Nephron (organoid): Measurements from ENCODE around the gene ATP8B1.

Source experiments
- H3K27ac Mint-ChIP-seq, 3 experiments: 2 replicates each; pipeline ENCODE4 v1.8.0; 2020; ENCODE audit warnings: mixed read lengths in 3 of 3, mild to moderate bottlenecking in 2 of 3, moderate library complexity in 1 of 3
- H3K27me3 Mint-ChIP-seq: 2 replicates; pipeline ENCODE4 v1.8.0; 2021; ENCODE audit warnings: low read depth, mild to moderate bottlenecking, moderate library complexity, mixed read lengths
- H3K36me3 Mint-ChIP-seq: 2 replicates; pipeline ENCODE4 v1.8.0; 2020; ENCODE audit warnings: low read depth, mixed read lengths
- H3K4me1 Mint-ChIP-seq: 2 replicates; pipeline ENCODE4 v1.8.0; 2020; ENCODE audit warnings: mixed read lengths
- H3K4me3 Mint-ChIP-seq, 3 experiments: 2 replicates each; pipeline ENCODE4 v1.8.0; 2020; ENCODE audit warnings: mild to moderate bottlenecking in 3 of 3, mixed read lengths in 3 of 3, moderate library complexity in 2 of 3
- H3K9me3 Mint-ChIP-seq: 2 replicates; pipeline ENCODE4 v1.8.0; 2020; ENCODE audit warnings: mixed read lengths
- TF ChIP-seq, protein P1 (sequence below), 3 experiments: fragments of 200-600 bp; sonication (generic); IDR thresholded peaks; one replicate each; pipeline ENCODE4 v1.5.0; 2021; ENCODE audit warnings: antibody characterized with exemption in 3 of 3; ENCODE audit not compliant: unreplicated experiment in 3 of 3

ATP8B1 gene

DNA sequence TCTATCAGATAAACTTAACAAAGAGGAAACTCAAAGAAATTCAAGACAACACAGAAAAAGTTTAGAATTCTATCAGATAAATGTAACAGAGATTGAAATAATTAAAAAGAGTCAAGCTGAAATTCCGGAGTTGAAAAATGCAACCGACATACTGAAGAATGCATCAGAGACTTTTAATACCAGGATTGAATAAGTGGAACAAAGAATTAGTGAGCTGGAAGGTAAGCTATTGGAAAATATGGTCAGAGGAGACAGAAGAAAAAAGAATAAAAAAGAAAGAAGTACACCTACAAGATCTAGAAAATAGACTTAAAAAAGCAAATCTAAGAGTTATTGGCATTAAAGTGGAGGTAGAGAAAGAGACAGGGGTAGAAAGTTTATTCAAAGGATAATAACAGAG is 88.0 kb downstream of the ATP8B1 start:
- Mint-ChIP-seq H3K27me3 (no peaks in the 10 kb centered on the region), H3K36me3 (peaks cover 23% of the 10 kb centered on the region), H3K4me1 (no peaks in the 10 kb centered on the region)

DNA sequence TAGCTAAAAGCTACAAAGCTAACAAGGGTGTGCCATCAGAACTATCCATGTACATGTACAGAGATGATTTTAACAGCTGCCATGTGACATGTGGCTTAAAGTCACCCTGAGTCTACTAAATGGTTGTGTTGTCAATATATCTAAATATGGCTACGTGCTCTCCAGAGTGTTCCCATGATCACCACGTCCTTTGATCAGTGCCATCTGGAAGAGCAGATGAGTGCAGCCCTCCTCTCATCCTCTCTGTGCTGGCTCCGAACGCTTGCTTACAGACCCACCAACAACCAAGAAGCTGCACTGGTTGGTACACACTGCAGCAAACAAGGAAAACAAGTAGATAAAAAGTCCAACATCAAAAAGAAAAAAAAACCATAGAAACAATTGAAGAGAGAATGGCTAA is 92.9 kb downstream of the ATP8B1 start:
- no peak overlapping the region for H3K27ac Mint-ChIP-seq
- peaks cover 5% of the 10 kb centered on the region for H3K36me3 Mint-ChIP-seq
- no peak overlapping the region for H3K4me3 Mint-ChIP-seq
- peaks cover 7% of the 10 kb centered on the region for H3K9me3 Mint-ChIP-seq
- TF ChIP-seq, protein P1, sequence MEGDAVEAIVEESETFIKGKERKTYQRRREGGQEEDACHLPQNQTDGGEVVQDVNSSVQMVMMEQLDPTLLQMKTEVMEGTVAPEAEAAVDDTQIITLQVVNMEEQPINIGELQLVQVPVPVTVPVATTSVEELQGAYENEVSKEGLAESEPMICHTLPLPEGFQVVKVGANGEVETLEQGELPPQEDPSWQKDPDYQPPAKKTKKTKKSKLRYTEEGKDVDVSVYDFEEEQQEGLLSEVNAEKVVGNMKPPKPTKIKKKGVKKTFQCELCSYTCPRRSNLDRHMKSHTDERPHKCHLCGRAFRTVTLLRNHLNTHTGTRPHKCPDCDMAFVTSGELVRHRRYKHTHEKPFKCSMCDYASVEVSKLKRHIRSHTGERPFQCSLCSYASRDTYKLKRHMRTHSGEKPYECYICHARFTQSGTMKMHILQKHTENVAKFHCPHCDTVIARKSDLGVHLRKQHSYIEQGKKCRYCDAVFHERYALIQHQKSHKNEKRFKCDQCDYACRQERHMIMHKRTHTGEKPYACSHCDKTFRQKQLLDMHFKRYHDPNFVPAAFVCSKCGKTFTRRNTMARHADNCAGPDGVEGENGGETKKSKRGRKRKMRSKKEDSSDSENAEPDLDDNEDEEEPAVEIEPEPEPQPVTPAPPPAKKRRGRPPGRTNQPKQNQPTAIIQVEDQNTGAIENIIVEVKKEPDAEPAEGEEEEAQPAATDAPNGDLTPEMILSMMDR (IDR thresholded peaks at IDR 0.05; ENCODE audit: unreplicated experiment in 3 of 3), result no peak
- H3K4me1 Mint-ChIP-seq, result no peaks in the 10 kb centered on the region
- no peaks in the 10 kb centered on the region for H3K27me3 Mint-ChIP-seq

More for the DNA sequence above, 88.0 kb downstream of the ATP8B1 start:
- Mint-ChIP-seq H3K4me3 (no peak overlapping the region), H3K27ac (no peak overlapping the region), H3K9me3 (peaks cover 36% of the 10 kb centered on the region)
- TF ChIP-seq, protein P1 (IDR thresholded peaks at IDR 0.05; ENCODE audit: unreplicated experiment in 3 of 3), result no peak

DNA sequence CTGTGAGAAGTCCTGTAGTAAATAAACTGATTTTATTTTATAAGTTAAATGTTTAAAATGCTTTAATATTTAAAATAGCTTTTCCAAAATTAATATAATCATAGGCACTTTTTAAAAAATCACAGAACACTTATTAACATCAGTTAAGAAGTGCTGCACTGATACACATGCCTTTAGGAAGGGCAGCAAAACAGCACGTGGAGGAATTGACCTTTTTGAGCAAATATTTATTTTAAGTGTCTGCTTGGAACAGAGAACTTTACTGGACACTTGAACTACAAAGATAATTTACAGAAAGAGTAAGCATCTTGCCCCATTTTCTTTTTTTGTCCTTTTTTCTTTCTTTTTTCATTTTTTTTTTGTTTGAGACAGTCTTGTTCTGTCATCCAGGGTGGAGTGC is 93.8 kb downstream of the ATP8B1 start:
- TF ChIP-seq, protein P1 (IDR thresholded peaks at IDR 0.05; ENCODE audit: unreplicated experiment in 3 of 3), result no peak
- no peaks in the 10 kb centered on the region for H3K4me1 Mint-ChIP-seq
- H3K9me3 Mint-ChIP-seq, result no peaks in the 10 kb centered on the region
- H3K4me3 Mint-ChIP-seq, result no peak overlapping the region
- H3K27ac Mint-ChIP-seq, result no peak overlapping the region
- H3K27me3 Mint-ChIP-seq, result no peaks in the 10 kb centered on the region
- H3K36me3 Mint-ChIP-seq, result no peaks in the 10 kb centered on the region

DNA sequence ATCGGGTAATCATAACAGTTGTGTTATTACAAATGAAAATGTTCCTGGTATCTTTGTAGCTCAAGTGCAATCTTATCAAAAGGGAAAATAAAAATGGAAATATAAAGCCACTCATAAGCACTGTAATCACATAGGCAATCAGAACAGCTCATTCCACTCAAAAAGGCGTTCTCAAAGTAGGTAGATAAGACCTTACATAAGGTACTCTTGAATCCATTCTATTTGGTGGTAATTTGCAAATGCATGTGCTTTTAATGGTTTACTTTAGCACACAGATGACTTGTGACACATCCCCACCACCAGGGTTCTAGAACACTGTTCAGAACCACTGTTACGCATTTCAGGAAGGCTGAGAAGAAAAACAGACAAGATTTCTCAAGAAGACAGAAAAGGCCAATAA is 94.8 kb downstream of the ATP8B1 start:
- Mint-ChIP-seq H3K36me3 (no peaks in the 10 kb centered on the region), H3K4me3 (no peak overlapping the region), H3K27ac (no peak overlapping the region), H3K4me1 (no peaks in the 10 kb centered on the region), H3K9me3 (no peaks in the 10 kb centered on the region), H3K27me3 (no peaks in the 10 kb centered on the region)
- TF ChIP-seq, protein P1 (IDR thresholded peaks at IDR 0.05; ENCODE audit: unreplicated experiment in 3 of 3), result no peak

DNA sequence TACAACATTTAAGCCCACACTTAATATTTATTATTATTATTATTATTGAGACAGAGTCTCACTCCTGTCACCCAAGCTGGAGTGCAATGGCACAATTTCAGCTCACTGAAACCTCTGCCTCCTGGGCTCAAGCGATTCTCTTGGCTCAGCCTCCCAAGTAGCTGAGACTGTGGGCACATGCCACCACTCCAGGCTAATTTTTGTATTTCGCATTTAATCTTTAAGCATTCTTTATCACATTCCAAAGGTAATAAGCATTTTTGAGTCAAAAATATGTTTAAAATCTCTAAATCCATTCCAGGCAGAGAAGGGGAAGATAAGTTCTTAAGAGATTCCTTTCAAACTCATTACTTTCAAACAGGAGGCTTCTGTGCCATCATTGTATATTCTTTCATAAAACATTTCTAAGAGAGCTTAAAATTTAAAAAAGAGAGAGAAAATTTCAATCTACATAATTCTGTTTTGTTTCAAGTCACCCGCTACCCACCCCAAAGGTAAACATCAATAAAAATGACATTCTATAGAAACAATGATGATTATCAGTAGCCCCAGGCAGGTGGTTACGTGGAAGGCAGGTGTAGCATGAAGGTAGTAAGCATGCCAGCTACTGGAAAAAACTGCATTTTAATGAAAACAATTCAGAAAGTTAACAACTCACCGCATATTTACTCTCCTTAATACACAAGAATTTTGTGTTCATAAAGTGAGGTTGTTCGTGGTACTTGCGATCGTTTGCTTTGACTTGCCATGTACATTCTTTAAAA is 97.1 kb downstream of the ATP8B1 start:
- TF ChIP-seq, protein P1 (IDR thresholded peaks at IDR 0.05; ENCODE audit: unreplicated experiment in 3 of 3), result no peak
- Mint-ChIP-seq H3K36me3 (peaks cover 3% of the 10 kb centered on the region), H3K4me1 (no peaks in the 10 kb centered on the region), H3K9me3 (no peaks in the 10 kb centered on the region), H3K27ac (no peak overlapping the region), H3K27me3 (no peaks in the 10 kb centered on the region), H3K4me3 (no peak overlapping the region)

DNA sequence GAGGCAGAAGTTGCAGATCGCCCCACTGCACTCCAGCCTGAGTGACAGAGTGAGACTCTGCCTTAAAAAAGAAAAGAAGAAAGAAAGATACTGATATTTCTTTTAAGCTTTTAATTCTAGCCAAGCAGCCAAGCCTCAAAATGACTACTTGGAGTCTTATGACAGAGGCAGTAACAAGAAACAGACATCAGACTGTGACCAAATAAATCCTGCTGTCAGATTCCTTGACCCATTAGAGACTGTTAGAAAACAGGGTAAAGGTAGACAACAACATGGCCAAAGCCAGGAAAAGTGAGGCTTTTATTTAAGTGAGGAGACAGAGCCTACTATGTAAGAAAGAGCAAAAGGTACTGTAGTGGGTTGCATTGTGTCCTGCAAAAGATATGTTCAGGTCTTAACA is 98.1 kb downstream of the ATP8B1 start:
- TF ChIP-seq, protein P1 (IDR thresholded peaks at IDR 0.05; ENCODE audit: unreplicated experiment in 3 of 3), result no peak
- H3K27me3 Mint-ChIP-seq, result no peaks in the 10 kb centered on the region
- H3K4me3 Mint-ChIP-seq, result no peak overlapping the region
- no peaks in the 10 kb centered on the region for H3K9me3 Mint-ChIP-seq
- H3K4me1 Mint-ChIP-seq, result no peaks in the 10 kb centered on the region
- H3K27ac Mint-ChIP-seq, result no peak overlapping the region
- H3K36me3 Mint-ChIP-seq, result peaks cover 3% of the 10 kb centered on the region
